K562 (cell line): ENCODE results near the gene ALKBH8. TPM values are rescaled to one million over a fixed set of nuclear protein-coding genes. Genes with fewer than 3 reads are reported as not detected.
A peak's percentile ranks its signal among the peaks of the same experiment; 100 is the strongest.

Source experiments
- ATAC-seq: fragments of 200-7000 bp; cut with Tn5 transposase; 3 replicates; pipeline ENCODE4 v1.9.1; 2020; ENCODE audit warnings: moderate library complexity
- BruUV-seq: library from RNA; stranded (reverse); fragments of 400-500 nt; replicated peaks from 2 replicates; lab custom pipeline; 2021; lab: Mats Ljungman, UMichigan
- CTCF ChIA-PET: fragments of 300-600 bp; formaldehyde crosslinking; extraction: SDS; loops from one replicate; lab custom pipeline; 2021; ENCODE audit warnings: low intra/inter-chr PET ratio; lab: Yijun Ruan, JAX
- POLR2A ChIA-PET: fragments of 300-600, 350-650 bp; sonication (Branson Sonifier 250); formaldehyde crosslinking; extraction: SDS; loops from one replicate; lab custom pipeline; 2021; ENCODE audit warnings: antibody characterized with exemption, inconsistent platforms; lab: Yijun Ruan, JAX
- DNase-seq, 4 experiments: peaks; one replicate each; pipeline versions ENCODE4 v3.0.0 to v3.0.0-alpha.2; 2011 to 2018; ENCODE audit warnings: low spot score in 3 of 4, mixed read lengths in 3 of 4; ENCODE audit errors: extremely low read depth in 1 of 4
- FAIRE-seq: peaks from 2 replicates; lab custom pipeline; 2011; peaks lifted over from hg19 to GRCh38; lab: Jason Lieb, UNC
- H2AFZ ChIP-seq: 2 replicates; pipeline ENCODE4 v1.6.0; 2011; ENCODE audit warnings: low read depth, low read length, control low read depth, inconsistent platforms
- H3K27ac ChIP-seq: fragments of 200-600 bp; 3 replicates; pipeline ENCODE4 v1.8.0; 2011; ENCODE audit warnings: low read depth, mild to moderate bottlenecking, control low read depth, inconsistent platforms, low read length, moderate library complexity, mixed read lengths; ENCODE audit errors: extremely low read depth
- H3K27me3 ChIP-seq, 2 experiments: fragments of 300-600 bp in 1 of 2; 2 replicates in 1 of 2; 3 replicates in 1 of 2; pipeline versions ENCODE4 v1.6.0 to v1.8.0; 2011; ENCODE audit warnings: inconsistent platforms in 2 of 2, low read length in 2 of 2, mild to moderate bottlenecking in 1 of 2, mixed read lengths in 1 of 2, moderate library complexity in 1 of 2; ENCODE audit not compliant: control insufficient read depth in 2 of 2, insufficient read depth in 2 of 2
- H3K36me3 ChIP-seq: fragments of 300-600 bp; 3 replicates; pipeline ENCODE4 v1.8.0; 2011; ENCODE audit warnings: mild to moderate bottlenecking, low read length, inconsistent platforms; ENCODE audit not compliant: control insufficient read depth, insufficient read depth
- H3K4me1 ChIP-seq, 2 experiments: fragments of 200-600 bp in 1 of 2; replicated peaks in 1 of 2; 2 replicates in 1 of 2; 3 replicates in 1 of 2; pipeline versions ENCODE4 v1.5.1 to v1.8.0; 2011; ENCODE audit warnings: inconsistent platforms in 2 of 2, low read length in 2 of 2, mild to moderate bottlenecking in 1 of 2, mixed read lengths in 1 of 2, moderate library complexity in 1 of 2; ENCODE audit not compliant: control insufficient read depth in 2 of 2, insufficient read depth in 2 of 2
- H3K4me2 ChIP-seq: 2 replicates; pipeline ENCODE4 v1.6.1; 2011; ENCODE audit warnings: low read length, control low read depth, inconsistent platforms, mixed read lengths; ENCODE audit not compliant: insufficient read depth
- H3K4me3 ChIP-seq: fragments of 200-600 bp; sonication (generic), shearing (Covaris generic); 2 replicates; pipeline ENCODE4 v1.5.1; 2016; ENCODE audit warnings: control low read depth, inconsistent platforms
- H3K79me2 ChIP-seq: fragments of 200-600 bp; 3 replicates; pipeline ENCODE4 v1.8.0; 2011; ENCODE audit warnings: low read length, inconsistent platforms; ENCODE audit not compliant: control insufficient read depth, insufficient read depth
- H3K9ac ChIP-seq, 2 experiments: 2 replicates each; pipeline versions ENCODE4 v1.6.0 to v1.6.1; 2011; ENCODE audit warnings: low read depth in 2 of 2, low read length in 2 of 2, control low read depth in 1 of 2, inconsistent platforms in 1 of 2, mild to moderate bottlenecking in 1 of 2, mixed read lengths in 1 of 2; ENCODE audit not compliant: insufficient read depth in 1 of 2
- H3K9me1 ChIP-seq: one replicate; pipeline ENCODE4 v1.6.0; 2011; ENCODE audit warnings: inconsistent platforms, mild to moderate bottlenecking, low read length, moderate library complexity; ENCODE audit not compliant: control insufficient read depth, insufficient read depth
- H3K9me3 ChIP-seq: replicated peaks from 2 replicates; pipeline ENCODE4 v1.5.1; 2011; ENCODE audit warnings: low read depth, low read length, inconsistent platforms; ENCODE audit not compliant: control insufficient read depth, insufficient read depth
- H4K20me1 ChIP-seq: replicated peaks from 2 replicates; pipeline ENCODE4 v1.6.1; 2011; ENCODE audit warnings: low read length, inconsistent platforms, mixed read lengths; ENCODE audit not compliant: control insufficient read depth, insufficient read depth
- EGR1 ChIP-seq: fragments of 450-650 bp; conservative IDR thresholded peaks from 2 replicates; pipeline ENCODE4 v1.6.1; 2017; ENCODE audit warnings: mild to moderate bottlenecking
- EP300 ChIP-seq: IDR thresholded peaks from 2 replicates; pipeline ENCODE4 v1.6.1; 2012; ENCODE audit warnings: low read length, improper control_type of control experiment
- JUND ChIP-seq, 2 experiments: IDR thresholded peaks; 2 replicates in 1 of 2; 3 replicates in 1 of 2; pipeline ENCODE4 v1.6.1; 2011; ENCODE audit warnings: borderline replicate concordance in 2 of 2, low read depth in 2 of 2, low read length in 2 of 2, improper control_type of control experiment in 1 of 2, missing biosample characterization in 1 of 2, missing genetic modification characterization in 1 of 2, missing genetic modification reagents in 1 of 2
- KLF16 ChIP-seq: IDR thresholded peaks from 2 replicates; pipeline ENCODE4 v1.6.1; 2016; ENCODE audit warnings: antibody characterized with exemption
- LARP7 ChIP-seq: fragments of 450-650 bp; IDR thresholded peaks from 2 replicates; pipeline ENCODE4 v1.6.1; 2016
- PHTF2 ChIP-seq: fragments of 250-450 bp; sonication (Bioruptor Pico); IDR thresholded peaks from 2 replicates; pipeline ENCODE4 v1.5.0; 2021; ENCODE audit warnings: mild to moderate bottlenecking
- SIN3B ChIP-seq: fragments of 450-650 bp; IDR thresholded peaks from 2 replicates; pipeline ENCODE4 v1.6.1; 2017; ENCODE audit warnings: low read depth, mild to moderate bottlenecking, moderate library complexity
- WGBS: fragments of 100-300 bp; shearing (Covaris generic); methylation state at CpG from one replicate; pipeline ENCODE4 v1.1.6; 2016; ENCODE audit warnings: low coverage, mixed read lengths; ENCODE audit not compliant: insufficient coverage; ENCODE audit errors: missing lambda C conversion rate; 5-methylcytosine and 5-hydroxymethylcytosine counted together
- in situ Hi-C: fragments of 300-500 bp; cut with MboI; formaldehyde crosslinking; loops from 4 replicates; pipeline ENCODE4 v1.15.0; 2018; ENCODE audit warnings: inconsistent platforms, mixed read lengths
- intact Hi-C: fragments of 100-400 bp; cut with micrococcal nuclease; formaldehyde crosslinking; loops from 2 replicates; pipeline ENCODE4 v1.14.2; 2022
- polyA plus RNA-seq, 8 experiments: library from polyadenylated mRNA; depleted of rRNA in 4 of 8; stranded (reverse) in 5 of 8; unstranded in 3 of 8; fragments of >200 nt; fragmentation: Nextera tagmentation in 2 of 8; fragmentation: Illumina TruSeq in 1 of 8; extraction: Ambion mirVana in 2 of 8; extraction: Trizol in 1 of 8; gene quantifications; 2 replicates each; pipeline versions ENCODE4 v1.2.1 to v1.2.3, GENCODE V29; 2011 to 2014; ENCODE audit warnings: inconsistent platforms in 1 of 8, missing spikeins in 1 of 8
- total RNA-seq, 7 experiments: library from RNA; depleted of rRNA in 6 of 7; stranded (reverse); fragments of >200 nt in 6 of 7; fragmentation: Illumina TruSeq in 2 of 7; extraction: Trizol in 2 of 7; gene quantifications; 2 replicates each; pipeline versions ENCODE4 v1.2.1 to v1.2.3, GENCODE V29; 2011 to 2021; ENCODE audit warnings: low replicate concordance in 1 of 7
- TF ChIP-seq, protein P1 (sequence below): sonication (generic); IDR thresholded peaks from 2 replicates; pipeline ENCODE4 v1.6.1; 2016

Gene ALKBH8
- total and polyA plus RNA-seq, 9 of the 15 experiments (the other 6 are each of a cell fraction or from before 2014, with no cell fraction given), result 4.3 to 14.4 (median 9.1) TPM

- Histone ChIP-seq H3K4me3 (no peak overlapping the region), H3K79me2 (peaks cover 33% of the 10 kb centered on the region), H3K9ac (no peak overlapping the region), H3K27me3 (no peaks in the 10 kb centered on the region), H3K9me1 (no peaks in the 10 kb centered on the region), H3K4me1 (peaks cover 9 to 25% of the 10 kb centered on the region in 2 experiments), H2AFZ (peak overlapping the region; percentile 99), H4K20me1 (no peaks in the 10 kb centered on the region), H3K36me3 (no peaks in the 10 kb centered on the region), H3K4me2 (peak overlapping the region; percentile 91), H3K9me3 (no peaks in the 10 kb centered on the region), H3K27ac (peak overlapping the region; percentile 86)
- FAIRE-seq, result no peak
- in situ Hi-C loops, result no loop called here
- 29% methylated on average over 2 of the region's 2 CpGs for WGBS
- intact Hi-C loops, result loop anchor here (1.0 to 5.0 kb wide), 3 partner anchors 9 to 331 kb away; partner anchors contain the start of gene SLC35F2
- DNase-seq, result peak in 2 of 4 experiments; percentile 24 to 34
- TF ChIP-seq, protein P1, sequence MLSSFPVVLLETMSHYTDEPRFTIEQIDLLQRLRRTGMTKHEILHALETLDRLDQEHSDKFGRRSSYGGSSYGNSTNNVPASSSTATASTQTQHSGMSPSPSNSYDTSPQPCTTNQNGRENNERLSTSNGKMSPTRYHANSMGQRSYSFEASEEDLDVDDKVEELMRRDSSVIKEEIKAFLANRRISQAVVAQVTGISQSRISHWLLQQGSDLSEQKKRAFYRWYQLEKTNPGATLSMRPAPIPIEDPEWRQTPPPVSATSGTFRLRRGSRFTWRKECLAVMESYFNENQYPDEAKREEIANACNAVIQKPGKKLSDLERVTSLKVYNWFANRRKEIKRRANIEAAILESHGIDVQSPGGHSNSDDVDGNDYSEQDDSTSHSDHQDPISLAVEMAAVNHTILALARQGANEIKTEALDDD, result peak; percentile 72
- 0 out of 2 replicates have a peak, but pooled peaks have one; percentile 24 for TF ChIP-seq EGR1
- TF ChIP-seq LARP7, result peak; percentile 33; the same call in 1 of the 2 replicates
- TF ChIP-seq PHTF2, result no peak
- no peak for TF ChIP-seq SIN3B
- TF ChIP-seq JUND (IDR thresholded peaks at IDR 0.05; ENCODE audit: borderline replicate concordance, low read depth, low read length), result peak; percentile 15; the same call in 1 of the 2 replicates
- TF ChIP-seq JUND (tag; IDR thresholded peaks at IDR 0.05; ENCODE audit: borderline replicate concordance, low read depth, low read length), result no peak
- TF ChIP-seq EP300, result peak; percentile 45; the same call in 1 of the 2 replicates
- TF ChIP-seq KLF16, result 0 out of 2 replicates have a peak, but pooled peaks have one; percentile 7
- ATAC-seq, result peak; percentile 3; the same call in 2 of the 3 replicates
- no TSS peak for BruUV-seq
- POLR2A ChIA-PET, result interaction anchor here (0.9 to 1.5 kb wide), 2 partner anchors 10 to 17 kb away, joined by 3 to 5 read pairs; no protein-coding TSS in a partner anchor
- CTCF ChIA-PET, result no interaction called here
Observed at GRCh38 chr11:107566569-107566968, 1.0 kb upstream of the ALKBH8 start.
